ENCODE results near the gene CDK14. TPM values are rescaled to one million over a fixed set of nuclear protein-coding genes. Genes with fewer than 3 reads are reported as not detected.
A peak's percentile ranks its signal among the peaks of the same experiment; 100 is the strongest.

CDK14 gene
- total and polyA plus RNA-seq, 2 donors (not counting 1 experiment from before 2014, with no cell fraction given), result 42.1 to 167 TPM

- peak overlapping the region in 1 of 2 donors; percentile 26 for H3K27ac ChIP-seq (ENCODE audit: low read length in 2 of 2)
- H3K4me3 Mint-ChIP-seq, result peak overlapping the region; percentile 10
- no peak overlapping the region for H3K4me3 ChIP-seq (ENCODE audit: control extremely low read depth in 1 of 5, extremely low read depth in 1 of 5, insufficient read depth in 1 of 5, low read depth in 2 of 5, low read length in 4 of 5)
- no peaks in the 10 kb centered on the region for H3K27me3 ChIP-seq (replicated peaks in 1 of 4; ENCODE audit: control extremely low read depth in 1 of 4, control insufficient read depth in 3 of 4, insufficient read depth in 4 of 4, low read length in 3 of 4)
- H3K4me2 ChIP-seq (replicated peaks; ENCODE audit: low read depth, low read length, poor library complexity, severe bottlenecking), result no peak overlapping the region
- peaks cover 81% of the 10 kb centered on the region for H3K4me1 Mint-ChIP-seq
- no peaks in the 10 kb centered on the region for H3K9me3 Mint-ChIP-seq (ENCODE audit: insufficient read depth)
- ChIA-PET POLR2A (interaction anchor here (0.7 kb wide), 1 partner anchor 12 kb away, joined by 3 read pairs; no protein-coding TSS in a partner anchor), CTCF (interaction anchor here (1.3 to 3.0 kb wide), 2 partner anchors 12 to 29 kb away, joined by 3 to 20 read pairs; no protein-coding TSS in a partner anchor)
- whole genome bisulfite sequencing (ENCODE audit: insufficient coverage), result 88% methylated on average over 4 of the region's 4 CpGs
- intact Hi-C loops (cut with micrococcal nuclease), result no loop called here
- H2AFZ ChIP-seq (ENCODE audit: insufficient read depth, low read depth, low read length, poor library complexity, severe bottlenecking), result no peak overlapping the region
- TF ChIP-seq, protein P1, sequence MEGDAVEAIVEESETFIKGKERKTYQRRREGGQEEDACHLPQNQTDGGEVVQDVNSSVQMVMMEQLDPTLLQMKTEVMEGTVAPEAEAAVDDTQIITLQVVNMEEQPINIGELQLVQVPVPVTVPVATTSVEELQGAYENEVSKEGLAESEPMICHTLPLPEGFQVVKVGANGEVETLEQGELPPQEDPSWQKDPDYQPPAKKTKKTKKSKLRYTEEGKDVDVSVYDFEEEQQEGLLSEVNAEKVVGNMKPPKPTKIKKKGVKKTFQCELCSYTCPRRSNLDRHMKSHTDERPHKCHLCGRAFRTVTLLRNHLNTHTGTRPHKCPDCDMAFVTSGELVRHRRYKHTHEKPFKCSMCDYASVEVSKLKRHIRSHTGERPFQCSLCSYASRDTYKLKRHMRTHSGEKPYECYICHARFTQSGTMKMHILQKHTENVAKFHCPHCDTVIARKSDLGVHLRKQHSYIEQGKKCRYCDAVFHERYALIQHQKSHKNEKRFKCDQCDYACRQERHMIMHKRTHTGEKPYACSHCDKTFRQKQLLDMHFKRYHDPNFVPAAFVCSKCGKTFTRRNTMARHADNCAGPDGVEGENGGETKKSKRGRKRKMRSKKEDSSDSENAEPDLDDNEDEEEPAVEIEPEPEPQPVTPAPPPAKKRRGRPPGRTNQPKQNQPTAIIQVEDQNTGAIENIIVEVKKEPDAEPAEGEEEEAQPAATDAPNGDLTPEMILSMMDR (IDR thresholded peaks at IDR 0.05), result no peak
- TF ChIP-seq EZH2 (IDR thresholded peaks at IDR 0.05; ENCODE audit: borderline replicate concordance, insufficient read depth, low read depth, low read length, poor library complexity, severe bottlenecking), result no peak
- H3K9me3 ChIP-seq (ENCODE audit: control extremely low read depth in 1 of 3, control insufficient read depth in 2 of 3, insufficient read depth in 1 of 3, low read length in 2 of 3), result peaks cover 0 to 3% (median 0%) of the 10 kb centered on the region in 3 donors
- peaks cover 6 to 8% of the 10 kb centered on the region in 2 experiments for H3K36me3 ChIP-seq (replicated peaks in 1 of 2; ENCODE audit: control extremely low read depth in 1 of 2, control insufficient read depth in 1 of 2, extremely low read depth in 1 of 2, insufficient read depth in 2 of 2, low read length in 1 of 2)
- peak; percentile 22 for ATAC-seq (ENCODE audit: low read depth)
- peaks cover 89% of the 10 kb centered on the region for H3K79me2 ChIP-seq (ENCODE audit: control insufficient read depth, insufficient read depth, low read length)
- H3K9ac ChIP-seq (ENCODE audit: low read length), result no peak overlapping the region
- no peaks in the 10 kb centered on the region for H4K20me1 ChIP-seq (ENCODE audit: control insufficient read depth, insufficient read depth, low read length, poor library complexity, severe bottlenecking)
- DNase-seq, result no peak
- peak overlapping the region; percentile 70 for H3K27ac Mint-ChIP-seq
- H3K27me3 Mint-ChIP-seq, result no peaks in the 10 kb centered on the region
- peaks cover 33 to 67% of the 10 kb centered on the region in 2 donors for H3K4me1 ChIP-seq (ENCODE audit: control insufficient read depth in 2 of 2, insufficient read depth in 2 of 2, low read length in 2 of 2)
These were observed 125.1 kb downstream of the CDK14 start for GRCh38 chr7:90720984-90721760.

- Mint-ChIP-seq H3K27ac (peak overlapping the region; percentile 22), H3K9me3 (ENCODE audit: insufficient read depth) (no peaks in the 10 kb centered on the region), H3K4me3 (no peak overlapping the region), H3K4me1 (peaks cover 81% of the 10 kb centered on the region), H3K27me3 (no peaks in the 10 kb centered on the region)
- no peak overlapping the region for H3K9ac ChIP-seq (ENCODE audit: low read length)
- CTCF ChIA-PET, result interaction anchor here (1.0 to 1.3 kb wide), 2 partner anchors 9 to 28 kb away, joined by 3 to 5 read pairs; no protein-coding TSS in a partner anchor
- no peaks in the 10 kb centered on the region for H3K27me3 ChIP-seq (replicated peaks in 1 of 4; ENCODE audit: control extremely low read depth in 1 of 4, control insufficient read depth in 3 of 4, insufficient read depth in 4 of 4, low read length in 3 of 4)
- intact Hi-C loops (cut with micrococcal nuclease), result no loop called here
- peaks cover 88% of the 10 kb centered on the region for H3K79me2 ChIP-seq (ENCODE audit: control insufficient read depth, insufficient read depth, low read length)
- no peak overlapping the region for H3K4me2 ChIP-seq (replicated peaks; ENCODE audit: low read depth, low read length, poor library complexity, severe bottlenecking)
- POLR2A ChIA-PET, result no interaction called here
- H3K4me3 ChIP-seq (ENCODE audit: control extremely low read depth in 1 of 5, extremely low read depth in 1 of 5, insufficient read depth in 1 of 5, low read depth in 2 of 5, low read length in 4 of 5), result no peak overlapping the region
- H3K4me1 ChIP-seq (ENCODE audit: control insufficient read depth in 2 of 2, insufficient read depth in 2 of 2, low read length in 2 of 2), result peaks cover 37 to 67% of the 10 kb centered on the region in 2 donors
- ATAC-seq (ENCODE audit: low read depth) (no peak), DNase-seq (no peak)
- H3K9me3 ChIP-seq (ENCODE audit: control extremely low read depth in 1 of 3, control insufficient read depth in 2 of 3, insufficient read depth in 1 of 3, low read length in 2 of 3), result peaks cover 0 to 3% (median 0%) of the 10 kb centered on the region in 3 donors
- no peaks in the 10 kb centered on the region for H4K20me1 ChIP-seq (ENCODE audit: control insufficient read depth, insufficient read depth, low read length, poor library complexity, severe bottlenecking)
- WGBS (ENCODE audit: insufficient coverage), result 97% methylated on average over 4 of the region's 7 CpGs
- H3K36me3 ChIP-seq (replicated peaks in 1 of 2; ENCODE audit: control extremely low read depth in 1 of 2, control insufficient read depth in 1 of 2, extremely low read depth in 1 of 2, insufficient read depth in 2 of 2, low read length in 1 of 2), result peaks cover 6 to 8% of the 10 kb centered on the region in 2 experiments
- H2AFZ ChIP-seq (ENCODE audit: insufficient read depth, low read depth, low read length, poor library complexity, severe bottlenecking), result no peak overlapping the region
- TF ChIP-seq, protein P1 (IDR thresholded peaks at IDR 0.05), result no peak
- no peak for TF ChIP-seq EZH2 (IDR thresholded peaks at IDR 0.05; ENCODE audit: borderline replicate concordance, insufficient read depth, low read depth, low read length, poor library complexity, severe bottlenecking)
- H3K27ac ChIP-seq (ENCODE audit: low read length in 2 of 2), result peak overlapping the region in 1 of 2 donors; percentile 84
These were observed 125.8 kb downstream of the CDK14 start for GRCh38 chr7:90721869-90722431.
